HG02943 (cell line): ENCODE results near the gene PTTG1IP.

ENCODE experiments used
- ATAC-seq: cut with Tn5 transposase; IDR thresholded peaks from one replicate; pipeline ENCODE4 v1.9.1; 2021; ENCODE audit warnings: mild to moderate bottlenecking, low read depth, moderate library complexity; ENCODE audit not compliant: unreplicated experiment

Gene PTTG1IP

GRCh38 chr21:44849616-44850130 is 23.8 kb downstream of the PTTG1IP start:
- ATAC-seq: no peak

GRCh38 chr21:44848821-44849521 is 24.5 kb downstream of the PTTG1IP start:
- no peak for ATAC-seq

- no peak for ATAC-seq
Measured at GRCh38 chr21:44847261-44848056, 26.0 kb downstream of the PTTG1IP start.

- no peak for ATAC-seq
Measured at GRCh38 chr21:44846485-44847260, 26.8 kb downstream of the PTTG1IP start.

- no peak for ATAC-seq
Measured at GRCh38 chr21:44846224-44846484, 27.3 kb downstream of the PTTG1IP start.

- ATAC-seq: no peak
Measured at GRCh38 chr21:44845418-44846223, 27.9 kb downstream of the PTTG1IP start.

GRCh38 chr21:44844256-44844655 is 29.2 kb downstream of the PTTG1IP start:
- ATAC-seq: no peak

- no peak for ATAC-seq
Measured at GRCh38 chr21:44842721-44843445, 30.6 kb downstream of the PTTG1IP start.

- no peak for ATAC-seq
Measured at GRCh38 chr21:44842087-44842486, 31.4 kb downstream of the PTTG1IP start.

GRCh38 chr21:44840771-44841170 is 32.7 kb downstream of the PTTG1IP start:
- no peak for ATAC-seq

- ATAC-seq: no peak
Measured at GRCh38 chr21:44838951-44839350, 34.5 kb downstream of the PTTG1IP start.

- ATAC-seq: no peak
Measured at GRCh38 chr21:44838039-44838895, 35.2 kb downstream of the PTTG1IP start.

- no peak for ATAC-seq
Measured at GRCh38 chr21:44837537-44837936, 36.0 kb downstream of the PTTG1IP start.

GRCh38 chr21:44836666-44837471 is 36.6 kb downstream of the PTTG1IP start:
- no peak for ATAC-seq

GRCh38 chr21:44836349-44836665 is 37.2 kb downstream of the PTTG1IP start:
- no peak for ATAC-seq

- ATAC-seq: no peak
Measured at GRCh38 chr21:44835647-44835973, 37.9 kb downstream of the PTTG1IP start.

GRCh38 chr21:44834951-44835646 is 38.4 kb downstream of the PTTG1IP start:
- no peak for ATAC-seq
